Glutamatergic neuron (in vitro differentiated cells): ENCODE results near the gene ANKRD12. TPM values are rescaled to one million over a fixed set of nuclear protein-coding genes. Genes with fewer than 3 reads are reported as not detected.
A peak's percentile ranks its signal among the peaks of the same experiment; 100 is the strongest.

Source experiments
- DNase-seq: peaks from one replicate; pipeline ENCODE4 v3.0.0; 2022
- H3K27ac Mint-ChIP-seq: one replicate; pipeline ENCODE4 v1.8.0; 2020; ENCODE audit warnings: mild to moderate bottlenecking, mixed read lengths, inconsistent platforms; ENCODE audit not compliant: unreplicated experiment
- H3K27me3 Mint-ChIP-seq: one replicate; pipeline ENCODE4 v1.8.0; 2020; ENCODE audit warnings: mild to moderate bottlenecking, moderate library complexity, mixed read lengths, inconsistent platforms; ENCODE audit not compliant: unreplicated experiment
- H3K36me3 Mint-ChIP-seq: one replicate; pipeline ENCODE4 v1.8.0; 2020; ENCODE audit warnings: mild to moderate bottlenecking, mixed read lengths, inconsistent platforms; ENCODE audit not compliant: unreplicated experiment
- H3K4me1 Mint-ChIP-seq: one replicate; pipeline ENCODE4 v1.8.0; 2020; ENCODE audit warnings: mild to moderate bottlenecking, low read depth, mixed read lengths, inconsistent platforms; ENCODE audit not compliant: unreplicated experiment
- H3K4me3 Mint-ChIP-seq: one replicate; pipeline ENCODE4 v1.8.0; 2020; ENCODE audit warnings: mild to moderate bottlenecking, mixed read lengths, inconsistent platforms; ENCODE audit not compliant: unreplicated experiment
- H3K9me3 Mint-ChIP-seq: one replicate; pipeline ENCODE4 v1.8.0; 2020; ENCODE audit warnings: mild to moderate bottlenecking, moderate library complexity, mixed read lengths, inconsistent platforms; ENCODE audit not compliant: unreplicated experiment
- CTCF ChIP-seq: fragments of 200-600 bp; sonication (generic); IDR thresholded peaks from one replicate; pipeline ENCODE4 v1.5.0; 2021; ENCODE audit not compliant: partially characterized antibody, unreplicated experiment
- total RNA-seq: library from RNA; stranded (reverse); fragmentation: NEBNext Ultra II Directional; extraction: Animal tissue kit (Norgen Biotek cat#: 25700); gene quantifications from one replicate; pipeline ENCODE4 v1.2.1, GENCODE V29; 2021; ENCODE audit not compliant: unreplicated experiment

ANKRD12 gene
- total RNA-seq, 1 donor from 2014 or later = 41.6 TPM

GRCh38 chr18:9325716-9326115, 189.1 kb downstream of the ANKRD12 start:
- H3K4me3 Mint-ChIP-seq = no peak overlapping the region
- H3K27ac Mint-ChIP-seq = no peak overlapping the region
- H3K9me3 Mint-ChIP-seq = peaks cover 3% of the 10 kb centered on the region
- H3K27me3 Mint-ChIP-seq = peaks cover 2% of the 10 kb centered on the region
- TF ChIP-seq CTCF = no peak
- no peaks in the 10 kb centered on the region for H3K36me3 Mint-ChIP-seq
- H3K4me1 Mint-ChIP-seq = no peaks in the 10 kb centered on the region
- DNase-seq = no peak

GRCh38 chr18:9328776-9329175, 192.2 kb downstream of the ANKRD12 start:
- H3K9me3 Mint-ChIP-seq = peaks cover 3% of the 10 kb centered on the region
- no peaks in the 10 kb centered on the region for H3K4me1 Mint-ChIP-seq
- DNase-seq = no peak
- peaks cover 2% of the 10 kb centered on the region for H3K27me3 Mint-ChIP-seq
- H3K4me3 Mint-ChIP-seq = no peak overlapping the region
- no peaks in the 10 kb centered on the region for H3K36me3 Mint-ChIP-seq
- TF ChIP-seq CTCF = no peak
- no peak overlapping the region for H3K27ac Mint-ChIP-seq

GRCh38 chr18:9329471-9329870, 192.9 kb downstream of the ANKRD12 start:
- no peak for DNase-seq
- no peaks in the 10 kb centered on the region for H3K36me3 Mint-ChIP-seq
- TF ChIP-seq CTCF = no peak
- H3K9me3 Mint-ChIP-seq = peaks cover 5% of the 10 kb centered on the region
- no peak overlapping the region for H3K4me3 Mint-ChIP-seq
- no peaks in the 10 kb centered on the region for H3K4me1 Mint-ChIP-seq
- H3K27me3 Mint-ChIP-seq = peaks cover 2% of the 10 kb centered on the region
- no peak overlapping the region for H3K27ac Mint-ChIP-seq

- peaks cover 4% of the 10 kb centered on the region for H3K27me3 Mint-ChIP-seq
- no peak for DNase-seq
- no peak overlapping the region for H3K27ac Mint-ChIP-seq
- H3K4me3 Mint-ChIP-seq = no peak overlapping the region
- no peak for TF ChIP-seq CTCF
- no peaks in the 10 kb centered on the region for H3K4me1 Mint-ChIP-seq
- no peaks in the 10 kb centered on the region for H3K36me3 Mint-ChIP-seq
- peaks cover 7% of the 10 kb centered on the region for H3K9me3 Mint-ChIP-seq
Observed at GRCh38 chr18:9330419-9330818, 193.8 kb downstream of the ANKRD12 start.

GRCh38 chr18:9333441-9334328, 197.1 kb downstream of the ANKRD12 start:
- H3K27ac Mint-ChIP-seq = peak overlapping the region; percentile 33
- TF ChIP-seq CTCF = no peak
- peak overlapping the region; percentile 82 for H3K4me3 Mint-ChIP-seq
- H3K4me1 Mint-ChIP-seq = no peaks in the 10 kb centered on the region
- H3K27me3 Mint-ChIP-seq = peaks cover 2% of the 10 kb centered on the region
- no peaks in the 10 kb centered on the region for H3K36me3 Mint-ChIP-seq
- DNase-seq = peak; percentile 25
- peaks cover 5% of the 10 kb centered on the region for H3K9me3 Mint-ChIP-seq
